Measurements from ENCODE around the gene TPST1.
"Not testable (repeated sequence)": the region's sequence is repeated elsewhere in the genome, so short reads cannot be mapped to it uniquely, and the experiment has no call there.

TPST1 gene

GRCh38 chr7:66399566-66399965 lies 194.4 kb downstream of the TPST1 start:
- peaks cover 5% of the 10 kb centered on the region for H3K4me1 Mint-ChIP-seq
- no peak overlapping the region for H3K4me3 Mint-ChIP-seq
- TF ChIP-seq CTCF (IDR thresholded peaks at IDR 0.05; ENCODE audit: unreplicated experiment in 3 of 3) = no peak
- H3K9me3 Mint-ChIP-seq = peaks cover 11% of the 10 kb centered on the region
- no peak overlapping the region for H3K27ac Mint-ChIP-seq
- peaks cover 68% of the 10 kb centered on the region for H3K36me3 Mint-ChIP-seq (ENCODE audit: low read depth)
- H3K27me3 Mint-ChIP-seq (ENCODE audit: low read depth) = no peaks in the 10 kb centered on the region

- Mint-ChIP-seq H3K4me3 (no peak overlapping the region), H3K4me1 (peaks cover 5% of the 10 kb centered on the region), H3K9me3 (peaks cover 11% of the 10 kb centered on the region), H3K36me3 (ENCODE audit: low read depth) (peaks cover 70% of the 10 kb centered on the region), H3K27ac (no peak overlapping the region), H3K27me3 (ENCODE audit: low read depth) (no peaks in the 10 kb centered on the region)
- no peak for TF ChIP-seq CTCF (IDR thresholded peaks at IDR 0.05; ENCODE audit: unreplicated experiment in 3 of 3)
Measured at GRCh38 chr7:66400400-66400799, 195.3 kb downstream of the TPST1 start.

GRCh38 chr7:66401126-66401525 lies 196.0 kb downstream of the TPST1 start:
- H3K27me3 Mint-ChIP-seq (ENCODE audit: low read depth); H3K27ac Mint-ChIP-seq; H3K4me1 Mint-ChIP-seq; H3K4me3 Mint-ChIP-seq: not testable (repeated sequence)
- Mint-ChIP-seq H3K36me3 (ENCODE audit: low read depth) (peaks cover 68% of the 10 kb centered on the region), H3K9me3 (peaks cover 11% of the 10 kb centered on the region)

- not testable (repeated sequence) for H3K27me3 Mint-ChIP-seq (ENCODE audit: low read depth); H3K27ac Mint-ChIP-seq; H3K4me3 Mint-ChIP-seq; H3K4me1 Mint-ChIP-seq
- H3K36me3 Mint-ChIP-seq (ENCODE audit: low read depth) = peaks cover 60% of the 10 kb centered on the region
- H3K9me3 Mint-ChIP-seq = peaks cover 11% of the 10 kb centered on the region
Measured at GRCh38 chr7:66401932-66402331, 196.8 kb downstream of the TPST1 start.

GRCh38 chr7:66403564-66403963 lies 198.4 kb downstream of the TPST1 start:
- Mint-ChIP-seq H3K36me3 (ENCODE audit: low read depth) (peaks cover 52% of the 10 kb centered on the region), H3K9me3 (peaks cover 11% of the 10 kb centered on the region), H3K4me3 (no peak overlapping the region), H3K4me1 (peaks cover 5% of the 10 kb centered on the region), H3K27ac (no peak overlapping the region), H3K27me3 (ENCODE audit: low read depth) (no peaks in the 10 kb centered on the region)
- no peak for TF ChIP-seq CTCF (IDR thresholded peaks at IDR 0.05; ENCODE audit: unreplicated experiment in 3 of 3)

GRCh38 chr7:66409493-66409892 lies 204.4 kb downstream of the TPST1 start:
- Mint-ChIP-seq H3K4me1 (peaks cover 6% of the 10 kb centered on the region), H3K36me3 (ENCODE audit: low read depth) (peaks cover 26% of the 10 kb centered on the region), H3K27me3 (ENCODE audit: low read depth) (no peaks in the 10 kb centered on the region), H3K4me3 (no peak overlapping the region), H3K27ac (peak overlapping the region in 2 of 3 experiments; percentile 34 to 35), H3K9me3 (no peaks in the 10 kb centered on the region)
- no peak for TF ChIP-seq CTCF (IDR thresholded peaks at IDR 0.05; ENCODE audit: unreplicated experiment in 3 of 3)
